Mammary epithelial cell (primary cell): Measurements from ENCODE around the gene ROCK1.

Experiments
- CTCF ChIP-seq, 2 donors: IDR thresholded peaks in 1 of 2; conservative IDR thresholded peaks in 1 of 2; 2 replicates each; pipeline ENCODE4 v1.5.1; 2011 to 2012; ENCODE audit warnings: inconsistent platforms in 2 of 2, low read length in 2 of 2, mild to moderate bottlenecking in 2 of 2, control low read depth in 1 of 2, low read depth in 1 of 2; ENCODE audit not compliant: insufficient read depth in 1 of 2; ENCODE audit errors: extremely low read depth in 1 of 2
- EZH2 ChIP-seq: IDR thresholded peaks from 2 replicates; pipeline ENCODE4 v1.6.1; 2012; ENCODE audit warnings: low read length, inconsistent platforms, borderline replicate concordance

GRCh38 chr18:21110713-21111345 lies 784 bp downstream of the ROCK1 start:
- no peak for TF ChIP-seq CTCF (conservative IDR thresholded peaks at IDR 0.05 in 1 of 2, IDR thresholded peaks at IDR 0.05 in 1 of 2; ENCODE audit: extremely low read depth in 1 of 2, insufficient read depth in 1 of 2, low read depth in 1 of 2, low read length in 2 of 2)
- no peak for TF ChIP-seq EZH2
